GM10847 (cell line): ENCODE results near the gene ZBTB33.

Source experiments
- POLR2A ChIP-seq: IDR thresholded peaks from 2 replicates; pipeline ENCODE4 v1.6.1; 2011; ENCODE audit not compliant: insufficient read length; ENCODE audit errors: extremely low read depth

ZBTB33 gene

DNA sequence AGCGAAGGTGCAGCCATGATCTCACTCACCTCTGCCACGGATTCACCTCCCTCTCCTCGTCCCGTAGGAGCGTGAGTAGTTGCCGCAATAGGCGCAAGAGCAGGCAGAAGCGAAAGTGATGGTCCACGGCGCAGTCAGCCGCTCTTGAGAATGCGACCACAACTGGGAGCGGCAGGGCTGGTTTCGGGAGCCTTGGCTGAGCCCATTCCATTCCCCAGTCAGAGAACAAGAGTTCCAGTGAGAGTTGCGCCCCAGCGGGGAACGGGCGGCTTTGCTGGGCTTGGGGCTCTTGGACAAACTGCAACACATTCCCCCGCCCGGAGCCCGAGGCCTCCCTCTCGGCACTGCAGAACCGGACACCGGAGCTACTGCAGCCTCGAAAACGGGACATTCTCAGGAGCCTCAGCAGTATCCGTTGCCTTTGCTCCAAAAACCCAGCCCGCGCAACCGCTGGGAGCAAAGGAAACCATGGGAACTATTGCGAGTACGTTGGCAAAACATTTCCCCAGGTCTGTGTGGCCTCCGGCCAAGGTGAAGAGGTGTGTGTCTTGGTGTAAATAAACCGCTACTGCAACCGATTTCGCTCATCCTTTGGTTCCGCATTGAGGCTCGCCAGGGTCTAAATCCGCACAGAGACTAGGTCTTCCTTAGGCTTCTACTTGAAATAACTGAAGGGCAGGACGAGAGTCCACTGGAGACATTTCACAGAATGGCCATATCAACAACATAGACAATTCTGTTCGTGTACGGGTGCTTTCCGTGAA, 5.7 kb upstream of the ZBTB33 start:
- TF ChIP-seq POLR2A, result no peak

DNA sequence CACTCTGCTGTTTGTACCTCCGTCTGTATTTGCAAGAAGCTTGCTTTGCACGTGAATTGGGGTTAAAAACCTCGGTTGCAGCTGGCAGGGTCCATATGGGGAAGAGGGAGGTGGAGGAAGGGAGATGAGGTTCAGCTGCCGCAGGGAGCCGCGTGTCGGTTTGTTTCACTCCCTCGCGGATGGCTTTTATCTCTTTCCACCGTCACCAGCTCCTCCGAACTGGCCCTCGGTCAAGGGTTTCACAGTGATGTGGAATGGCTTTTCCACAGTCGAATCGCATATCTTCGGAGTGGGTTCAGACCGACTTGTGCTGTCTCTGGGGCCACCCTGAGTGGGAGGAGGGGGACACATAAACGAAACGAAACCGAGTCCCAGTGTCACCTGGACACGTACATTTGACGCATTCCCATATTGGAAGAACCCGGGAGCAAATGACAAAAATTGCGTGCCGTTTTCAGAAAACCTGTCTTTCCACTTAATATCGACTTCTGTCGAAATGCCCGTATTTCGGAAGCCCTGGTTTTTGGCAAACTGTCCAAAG, 929 bp downstream of the ZBTB33 start:
- no peak for TF ChIP-seq POLR2A

DNA sequence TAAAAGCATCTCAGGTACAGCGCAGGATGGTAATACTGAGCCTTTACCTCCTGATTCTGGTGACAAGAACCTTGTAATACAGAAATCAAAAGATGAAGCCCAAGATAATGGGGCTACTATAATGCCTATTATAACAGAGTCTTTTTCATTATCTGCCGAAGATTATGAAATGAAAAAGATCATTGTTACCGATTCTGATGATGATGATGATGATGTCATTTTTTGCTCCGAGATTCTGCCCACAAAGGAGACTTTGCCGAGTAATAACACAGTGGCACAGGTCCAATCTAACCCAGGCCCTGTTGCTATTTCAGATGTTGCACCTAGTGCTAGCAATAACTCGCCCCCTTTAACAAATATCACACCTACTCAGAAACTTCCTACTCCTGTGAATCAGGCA, 3.2 kb downstream of the ZBTB33 start:
- no peak for TF ChIP-seq POLR2A

DNA sequence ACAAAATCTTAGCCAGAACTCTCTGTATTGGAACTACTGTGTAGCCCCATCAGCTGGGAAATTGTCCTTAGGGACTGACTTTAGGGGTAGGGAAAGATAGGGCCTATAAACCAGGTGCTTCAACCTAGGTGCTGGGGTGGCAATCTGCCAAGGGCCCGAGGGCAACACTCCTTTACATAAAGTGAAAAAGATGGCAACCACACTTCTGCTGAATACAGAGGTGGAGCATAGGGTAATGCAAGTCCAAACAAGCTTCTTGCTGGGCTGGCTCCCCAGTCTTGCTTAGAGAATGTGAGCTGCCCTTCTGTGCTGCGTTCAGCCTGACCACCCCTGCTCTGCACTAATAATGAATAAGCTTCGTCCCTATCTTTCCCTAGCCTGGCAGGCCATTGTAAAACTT, 9.8 kb downstream of the ZBTB33 start:
- TF ChIP-seq POLR2A, result no peak

DNA sequence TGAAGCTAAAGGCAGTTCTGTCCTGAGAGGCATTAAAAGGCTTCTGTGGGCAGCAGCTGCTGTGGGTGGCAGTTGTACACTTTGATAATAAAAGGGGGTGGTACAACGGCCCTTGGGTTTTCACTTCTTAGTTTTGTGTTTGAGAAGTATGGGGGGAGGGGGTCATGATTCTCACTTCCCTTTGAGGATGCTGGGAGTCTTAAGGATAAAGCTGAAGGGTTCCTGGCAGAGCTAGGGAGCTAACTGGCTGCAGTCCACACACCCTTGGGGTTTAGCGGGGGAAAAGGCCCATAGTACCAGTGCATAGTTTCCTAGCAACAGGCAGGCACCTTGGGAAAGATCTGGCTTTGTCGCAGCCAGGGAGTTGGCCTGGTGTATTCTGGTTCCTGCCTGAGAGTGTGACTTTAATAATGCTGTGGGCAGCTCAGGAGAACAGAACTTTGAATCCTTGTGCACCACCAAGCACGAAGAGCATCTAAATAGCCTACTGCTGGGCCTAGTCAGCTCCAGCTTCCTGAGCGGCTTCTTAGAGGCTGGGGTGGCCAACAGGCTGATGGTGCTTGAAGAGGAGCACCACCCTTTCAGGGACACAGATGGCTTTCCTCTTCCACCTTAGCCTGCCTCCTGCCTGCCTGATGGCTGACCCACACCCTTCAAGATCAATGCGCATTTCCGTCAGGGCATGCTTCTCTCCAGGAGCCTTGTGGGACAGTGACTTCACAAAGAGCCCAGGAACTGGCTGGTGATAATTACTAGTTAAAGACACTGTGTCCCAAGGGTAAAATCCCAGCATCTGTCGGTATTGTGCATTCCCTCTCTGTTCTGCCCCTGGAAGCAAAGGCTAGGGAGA, 12.5 kb downstream of the ZBTB33 start:
- no peak for TF ChIP-seq POLR2A

DNA sequence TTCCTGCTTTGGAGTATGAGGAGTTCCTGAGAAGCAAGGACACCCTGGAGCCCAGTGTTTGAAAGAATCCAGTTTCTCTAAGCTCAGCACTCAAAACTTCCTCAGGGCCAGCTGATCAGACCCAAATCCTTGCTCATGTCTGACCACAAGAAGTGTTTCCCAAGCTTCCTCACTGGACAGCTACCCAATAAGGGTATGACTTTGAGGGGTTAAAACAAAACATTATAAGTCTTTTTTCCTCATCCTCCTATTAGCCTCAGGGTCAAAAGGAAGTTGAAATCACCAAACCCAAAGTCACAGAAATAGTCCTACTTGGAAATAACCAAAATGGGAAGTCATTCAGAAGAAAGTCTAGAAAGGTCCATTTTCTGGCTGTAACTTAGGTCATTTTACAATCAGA, 13.7 kb downstream of the ZBTB33 start:
- TF ChIP-seq POLR2A, result no peak

DNA sequence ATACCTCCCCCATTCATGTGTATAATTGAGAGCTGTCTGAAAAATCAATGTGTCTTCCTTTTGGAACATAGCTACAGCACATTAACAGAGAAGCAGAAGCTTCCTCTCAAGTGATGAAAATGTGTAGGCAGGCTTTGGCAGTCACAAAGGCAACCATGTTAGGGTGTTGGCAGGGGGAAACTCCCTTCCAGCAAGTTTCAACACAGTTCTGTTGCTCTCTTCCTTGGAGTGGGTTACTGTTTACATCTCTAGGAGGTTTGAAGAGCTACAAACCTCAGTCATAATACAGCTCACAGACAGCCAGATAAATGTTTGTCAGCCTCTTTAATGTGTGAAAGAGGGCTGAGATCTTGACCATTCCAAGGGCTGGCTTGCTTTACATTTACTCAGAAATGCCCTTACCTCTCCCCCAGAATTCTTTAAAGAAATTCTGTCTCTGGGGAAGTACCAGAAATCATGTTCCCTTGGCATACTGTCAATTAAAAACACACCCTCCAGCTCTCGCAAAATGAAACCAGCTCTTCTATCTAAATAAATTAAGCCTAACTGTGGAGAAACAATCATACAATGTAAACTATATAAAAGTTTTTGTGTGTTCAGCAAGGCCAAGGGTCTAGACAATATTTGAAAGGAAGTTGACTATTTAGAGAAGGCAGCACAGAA, 18.9 kb downstream of the ZBTB33 start:
- TF ChIP-seq POLR2A, result no peak

DNA sequence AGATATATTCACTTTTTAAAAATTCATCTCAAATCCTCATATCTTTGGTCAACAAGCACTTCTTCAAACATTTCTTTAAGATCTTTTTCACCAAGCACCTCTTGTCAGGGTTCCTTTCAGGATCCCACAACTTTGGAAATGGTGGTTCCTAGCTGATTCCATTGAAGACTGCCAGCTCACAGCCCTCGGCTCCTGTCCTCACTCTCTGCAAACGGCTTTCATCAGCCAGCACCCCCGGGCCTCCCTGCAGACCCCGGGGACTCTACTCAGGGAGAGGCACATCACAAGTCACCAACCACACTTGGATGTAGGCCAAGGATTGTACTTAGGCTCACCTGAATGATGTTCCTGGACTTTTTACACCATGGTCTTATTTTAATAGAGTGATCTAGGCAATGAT, 20.0 kb downstream of the ZBTB33 start:
- no peak for TF ChIP-seq POLR2A

DNA sequence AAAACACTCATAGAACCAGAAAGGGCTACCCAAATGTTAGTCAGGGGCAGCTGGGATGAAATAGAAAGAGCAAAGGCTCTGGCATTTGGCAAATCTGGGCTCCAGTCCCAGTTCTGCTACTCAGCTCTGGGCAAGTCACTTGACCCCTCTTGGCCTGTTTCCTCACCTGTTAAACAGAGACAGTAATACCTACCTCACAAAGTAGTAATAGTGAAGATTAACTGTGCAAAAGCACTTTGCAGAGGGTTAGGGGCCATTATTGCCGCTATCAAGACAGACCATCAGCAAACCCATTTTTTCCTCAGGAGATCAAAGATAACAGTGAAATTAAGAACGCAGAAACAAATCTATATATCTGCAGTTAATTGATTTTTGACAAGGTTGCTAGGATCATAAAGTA, 20.6 kb downstream of the ZBTB33 start:
- no peak for TF ChIP-seq POLR2A

DNA sequence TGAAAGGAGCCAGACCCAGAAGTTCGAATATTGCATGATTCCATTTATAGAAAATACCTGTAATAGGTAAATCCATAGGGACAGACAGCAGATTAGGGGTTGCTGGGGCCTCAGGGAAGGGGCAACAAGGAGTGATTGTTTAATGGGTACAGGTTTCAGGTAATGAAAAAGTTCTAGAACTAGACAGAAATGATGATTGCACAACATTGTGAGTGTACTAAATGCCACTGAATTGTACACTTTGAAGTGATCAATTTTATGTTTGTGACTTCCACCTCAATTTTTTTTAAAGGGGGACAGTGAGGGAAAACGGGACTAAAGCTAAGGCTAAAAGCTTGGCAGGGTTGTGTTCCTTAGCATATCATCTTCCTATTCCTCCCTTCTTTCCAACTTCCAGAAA, 23.5 kb downstream of the ZBTB33 start:
- TF ChIP-seq POLR2A, result no peak

DNA sequence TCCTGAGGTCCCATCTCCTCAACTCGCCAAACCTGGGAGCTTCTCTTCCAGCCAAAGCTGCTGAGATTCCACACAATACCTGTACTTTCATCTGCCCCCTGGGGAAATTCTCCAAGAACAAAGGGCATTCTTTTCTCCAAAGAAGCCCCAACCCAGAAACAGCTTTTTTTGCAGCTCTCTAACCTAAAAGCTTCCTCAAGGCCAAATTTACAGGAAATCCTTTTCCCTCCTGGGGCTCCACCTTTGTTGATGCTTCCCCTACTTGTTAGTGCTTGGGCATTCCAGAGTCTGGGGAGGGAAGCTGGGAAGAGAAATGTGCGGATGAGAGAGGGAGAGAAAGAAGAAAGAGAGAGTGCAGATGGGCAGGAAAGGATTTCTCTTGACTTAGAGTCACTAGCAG, 24.3 kb downstream of the ZBTB33 start:
- TF ChIP-seq POLR2A, result no peak

DNA sequence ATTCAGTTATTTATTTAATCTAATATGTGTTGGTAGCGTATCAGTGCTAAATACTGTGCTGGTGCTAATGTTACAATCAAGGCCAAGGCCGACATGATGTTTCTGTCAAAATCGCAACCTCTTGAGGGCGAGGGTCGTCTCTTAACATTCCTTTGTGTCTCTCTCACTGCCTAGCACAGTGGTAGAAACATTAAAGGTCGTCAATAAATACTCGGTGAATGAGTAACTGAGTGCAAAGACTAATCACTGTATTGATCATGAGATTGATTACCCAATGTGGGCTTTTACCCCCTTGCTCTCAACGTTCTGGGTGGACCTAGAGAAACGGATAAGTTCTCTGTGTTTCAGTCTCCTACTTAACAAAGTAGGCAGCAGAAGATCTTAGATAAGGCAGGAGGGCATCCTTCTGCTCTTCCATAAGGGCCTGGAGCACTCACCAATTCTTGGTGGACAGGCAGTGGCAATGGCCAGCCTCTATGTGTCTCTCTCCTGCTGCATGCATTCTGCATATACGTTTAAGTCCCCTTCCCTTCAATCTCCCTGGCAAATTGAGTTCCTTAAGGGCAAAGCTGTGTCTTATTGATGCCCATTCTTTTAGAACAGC, 30.5 kb downstream of the ZBTB33 start:
- no peak for TF ChIP-seq POLR2A

DNA sequence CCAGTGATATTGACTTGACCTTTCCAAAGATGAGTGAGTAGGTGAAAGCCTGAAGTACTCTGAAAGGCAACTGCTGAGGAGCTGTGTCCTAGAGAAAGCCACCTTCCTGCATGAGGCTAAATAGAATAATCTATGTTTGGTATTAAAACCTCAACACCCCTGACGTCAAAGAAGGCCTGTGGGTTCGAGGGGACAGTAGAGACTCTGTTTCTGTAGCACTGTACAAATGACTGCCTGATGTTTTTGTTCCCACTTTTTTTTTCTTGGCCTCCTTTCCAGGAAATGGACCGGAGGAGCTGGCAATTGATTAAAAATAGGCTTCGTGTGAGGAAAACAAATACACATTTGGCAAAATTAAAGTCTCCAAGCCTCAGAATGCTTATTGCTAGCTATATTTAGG, 31.1 kb downstream of the ZBTB33 start:
- no peak for TF ChIP-seq POLR2A

DNA sequence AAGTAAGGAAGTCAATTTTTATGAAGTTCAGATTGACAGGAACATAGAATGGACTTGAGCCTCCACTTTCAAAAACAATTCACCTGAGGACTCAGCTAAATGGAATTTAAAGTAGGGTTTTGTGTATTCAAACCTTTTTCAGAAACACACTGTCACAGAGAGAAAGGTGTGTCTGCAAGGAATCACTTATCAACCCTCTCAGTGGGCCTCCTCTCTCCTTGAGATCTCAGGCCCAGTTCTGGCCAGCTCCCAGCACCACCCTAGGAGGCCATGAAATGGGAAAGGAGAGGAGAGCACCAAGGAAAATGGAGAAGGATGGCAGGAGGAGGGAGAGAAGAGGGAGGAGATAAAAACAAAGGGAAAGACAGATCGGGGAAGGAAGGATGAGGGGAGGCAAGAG, 32.1 kb downstream of the ZBTB33 start:
- TF ChIP-seq POLR2A, result no peak
